Hippocampal formation (tissue), 2 donors: ENCODE results near the gene GDF3.
"Not testable (repeated sequence)": the region's sequence is repeated elsewhere in the genome, so short reads cannot be mapped to it uniquely, and the experiment has no call there.

Experiments used
- DNase-seq, 2 donors: peaks; one replicate each; lab custom pipeline; 2025; lab: John Stamatoyannopoulos, UW

GDF3 gene

GRCh38 chr12:7695566-7696197 lies at the start of gene GDF3:
Gene GDF3 (minus strand): TSS chr12:7695775. CDS start chr12:7695728, 47 bp downstream.
- DNase-seq = peak in 1 of 2 donors; percentile 1

- no peak for DNase-seq
Measured at GRCh38 chr12:7732993-7733392, 37.4 kb upstream of the GDF3 start.

- DNase-seq = no peak
Measured at GRCh38 chr12:7731486-7731885, 35.9 kb upstream of the GDF3 start.

GRCh38 chr12:7730984-7731383 lies 35.4 kb upstream of the GDF3 start:
- DNase-seq = not testable (repeated sequence)

GRCh38 chr12:7729746-7730145 lies 34.2 kb upstream of the GDF3 start:
- no peak for DNase-seq

GRCh38 chr12:7723926-7724325 lies 28.4 kb upstream of the GDF3 start:
- no peak for DNase-seq

GRCh38 chr12:7719946-7720730 lies 24.6 kb upstream of the GDF3 start:
- no peak for DNase-seq

- DNase-seq = no peak
Measured at GRCh38 chr12:7716381-7716780, 20.8 kb upstream of the GDF3 start.

- DNase-seq = no peak
Measured at GRCh38 chr12:7712841-7713442, 17.4 kb upstream of the GDF3 start.

- no peak for DNase-seq
Measured at GRCh38 chr12:7711133-7711532, 15.6 kb upstream of the GDF3 start, which contains the start of gene DPPA3. Gene DPPA3 (plus strand): TSS chr12:7711433. CDS start chr12:7711571, 138 bp downstream.

- DNase-seq = no peak
Measured at GRCh38 chr12:7709969-7710675, 14.5 kb upstream of the GDF3 start.

- no peak for DNase-seq
Measured at GRCh38 chr12:7705846-7706245, 10.3 kb upstream of the GDF3 start.

- DNase-seq = no peak
Measured at GRCh38 chr12:7695237-7695560, 376 bp downstream of the GDF3 start.

- DNase-seq = no peak
Measured at GRCh38 chr12:7694556-7695236, 879 bp downstream of the GDF3 start.

GRCh38 chr12:7693793-7694192 lies 1.8 kb downstream of the GDF3 start:
- no peak for DNase-seq

- no peak for DNase-seq
Measured at GRCh38 chr12:7681535-7681934, 14.0 kb downstream of the GDF3 start.

GRCh38 chr12:7679251-7680045 lies 16.1 kb downstream of the GDF3 start:
- no peak for DNase-seq

- DNase-seq = no peak
Measured at GRCh38 chr12:7678744-7679143, 16.8 kb downstream of the GDF3 start.

GRCh38 chr12:7677432-7677888 lies 18.1 kb downstream of the GDF3 start:
- peak in 1 of 2 donors; percentile 7 for DNase-seq

- not testable (repeated sequence) for DNase-seq
Measured at GRCh38 chr12:7675455-7675854, 20.1 kb downstream of the GDF3 start.

GRCh38 chr12:7668171-7668570 lies 27.4 kb downstream of the GDF3 start:
- DNase-seq = no peak
